IPS-11a (cell line): ENCODE results near the gene ADGRD1.
"Not testable (repeated sequence)": the region's sequence is repeated elsewhere in the genome, so short reads cannot be mapped to it uniquely, and the experiment has no call there.

Experiments
- H3K4me3 ChIP-seq: one replicate; pipeline ENCODE4 v1.5.1; 2013; ENCODE audit warnings: low read depth, low read length, control low read depth

The ADGRD1 gene

DNA sequence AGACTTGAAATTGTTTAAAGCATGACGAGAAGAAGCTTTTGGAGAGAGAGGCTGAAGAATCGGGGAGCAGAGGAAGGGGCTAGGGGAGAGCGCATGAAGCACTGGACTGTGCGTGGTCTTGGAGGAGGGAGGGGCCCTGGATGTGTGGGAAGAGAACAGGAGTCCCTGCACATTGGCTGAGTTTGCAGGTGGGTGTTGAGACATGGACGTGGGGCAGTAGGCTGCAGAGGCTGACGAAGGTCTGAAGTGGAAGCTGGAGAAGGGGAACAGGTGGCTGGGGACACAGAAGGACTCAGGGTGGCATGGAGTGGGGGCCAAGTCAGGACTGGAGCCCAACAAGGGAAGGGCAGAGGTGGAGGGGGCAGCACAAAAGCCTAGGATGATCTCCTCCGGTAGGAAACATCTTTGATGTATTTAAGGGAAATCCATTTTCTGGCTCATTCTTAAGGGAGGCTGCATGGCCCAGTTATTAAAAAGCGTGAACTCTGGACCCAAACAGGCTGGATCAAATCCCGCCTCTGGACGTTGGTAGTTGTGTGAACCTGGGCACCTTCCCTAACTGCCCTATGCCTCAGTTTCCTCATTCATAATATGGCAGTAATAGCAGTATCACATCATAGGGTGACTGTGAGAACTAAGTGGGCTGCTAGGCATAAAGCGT lies 29.0 kb downstream of the ADGRD1 start:
- no peak overlapping the region for H3K4me3 ChIP-seq

DNA sequence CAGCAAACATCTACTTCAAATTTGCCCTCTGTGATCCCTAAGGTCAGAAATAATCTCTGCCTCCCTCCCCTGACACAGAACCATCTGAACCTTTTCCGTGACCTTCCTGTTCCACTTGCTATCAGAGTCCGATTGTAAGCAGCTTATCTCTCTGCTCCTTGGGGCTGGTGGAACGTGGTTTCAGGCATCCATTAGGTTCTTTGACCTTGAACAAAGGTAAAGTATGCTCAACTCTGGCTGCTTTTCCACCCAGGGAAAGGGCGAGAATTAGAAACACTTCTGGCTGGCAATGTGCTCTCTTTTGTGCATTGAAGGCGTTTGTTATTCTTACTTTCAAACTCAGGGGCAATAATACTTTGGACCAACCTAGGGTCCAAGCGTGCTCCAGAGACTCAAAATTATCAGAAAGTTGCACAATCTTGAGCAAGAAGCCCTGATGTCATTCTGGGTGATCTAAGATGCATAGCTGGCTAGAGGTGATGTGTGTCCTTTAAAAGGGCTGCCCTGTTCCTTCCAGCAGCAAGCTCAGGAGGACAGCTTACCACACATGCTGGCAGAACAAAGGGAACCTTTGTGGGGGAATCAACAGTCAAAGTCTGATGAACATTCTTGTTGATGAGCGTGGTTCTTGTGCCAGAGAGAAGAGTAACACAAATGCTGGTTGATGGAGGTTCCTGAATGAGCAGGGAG lies 29.8 kb downstream of the ADGRD1 start:
- no peak overlapping the region for H3K4me3 ChIP-seq

DNA sequence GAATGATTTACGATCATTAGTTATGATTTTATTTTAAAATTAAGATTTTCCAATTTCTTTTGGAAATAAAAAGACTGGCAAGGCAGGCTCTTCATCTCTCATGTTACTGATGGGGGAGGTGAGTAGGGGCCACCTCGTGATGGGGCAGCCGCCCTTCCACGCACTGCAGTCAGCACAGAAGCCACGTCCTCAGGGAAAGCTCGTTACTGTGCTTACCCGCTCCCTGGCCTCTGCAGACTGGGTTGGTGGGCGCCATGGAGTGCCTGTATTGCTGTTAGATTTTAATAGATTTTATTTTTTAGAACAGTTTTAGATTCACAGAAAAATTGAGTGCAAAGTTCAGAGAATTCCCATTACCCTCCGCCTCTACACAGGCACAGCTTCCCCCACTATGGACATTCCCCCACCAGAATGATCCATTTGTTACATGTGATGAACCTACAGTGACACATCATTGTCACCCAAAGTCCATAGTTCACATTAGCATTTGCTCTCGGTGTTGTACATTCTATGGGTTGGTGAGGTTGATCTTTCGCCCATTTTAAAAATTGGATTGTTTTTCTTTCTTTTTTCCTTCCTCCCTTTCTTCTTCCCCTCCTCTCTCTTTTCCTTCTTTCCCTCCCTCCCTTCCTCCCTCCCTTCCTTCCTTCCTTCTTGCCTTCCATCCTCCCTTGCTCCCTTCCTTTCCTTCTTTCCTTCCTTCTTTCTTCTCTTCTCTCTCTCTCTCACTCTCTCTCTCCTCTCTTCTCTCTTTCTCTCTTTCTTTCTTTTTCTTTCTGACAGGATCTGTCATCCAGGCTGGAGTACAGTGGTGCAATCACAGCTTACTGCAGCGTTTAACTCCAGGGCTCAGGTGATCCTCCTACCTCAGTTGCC lies 30.7 kb downstream of the ADGRD1 start:
- H3K4me3 ChIP-seq: no peak overlapping the region

DNA sequence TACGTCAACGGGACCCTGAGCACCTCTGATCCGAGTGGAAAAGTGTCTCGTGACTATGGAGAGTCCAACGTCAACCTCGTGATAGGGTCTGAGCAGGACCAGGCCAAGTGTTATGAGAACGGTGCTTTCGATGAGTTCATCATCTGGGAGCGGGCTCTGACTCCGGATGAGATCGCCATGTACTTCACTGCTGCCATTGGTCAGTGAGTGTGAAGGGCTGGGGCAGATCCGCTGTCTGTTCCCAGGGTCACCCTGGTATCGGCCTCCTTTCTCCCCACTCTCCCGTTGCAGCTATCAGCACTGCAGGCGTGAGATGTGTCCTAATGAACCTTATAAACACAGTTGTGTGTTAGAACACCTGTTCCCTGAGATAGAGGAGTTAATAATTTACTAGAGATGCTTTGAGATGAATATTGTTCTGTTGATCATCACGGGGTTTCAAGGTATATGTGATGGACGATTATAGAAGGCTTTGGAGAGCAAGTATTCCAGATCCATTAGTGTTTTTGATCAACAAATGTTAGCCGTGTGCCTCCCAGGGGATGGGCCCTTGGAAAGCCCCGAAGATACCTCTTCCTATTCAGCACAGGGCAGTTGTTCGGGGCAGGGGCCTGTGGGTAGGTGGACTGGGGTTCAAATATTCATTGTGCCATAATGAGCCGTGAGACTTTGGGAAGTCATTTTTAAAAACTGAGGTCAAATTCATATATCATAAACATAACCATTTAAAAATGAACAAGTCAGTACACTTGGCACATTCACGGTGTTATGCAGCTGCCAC lies 33.6 kb downstream of the ADGRD1 start:
- H3K4me3 ChIP-seq: no peak overlapping the region

DNA sequence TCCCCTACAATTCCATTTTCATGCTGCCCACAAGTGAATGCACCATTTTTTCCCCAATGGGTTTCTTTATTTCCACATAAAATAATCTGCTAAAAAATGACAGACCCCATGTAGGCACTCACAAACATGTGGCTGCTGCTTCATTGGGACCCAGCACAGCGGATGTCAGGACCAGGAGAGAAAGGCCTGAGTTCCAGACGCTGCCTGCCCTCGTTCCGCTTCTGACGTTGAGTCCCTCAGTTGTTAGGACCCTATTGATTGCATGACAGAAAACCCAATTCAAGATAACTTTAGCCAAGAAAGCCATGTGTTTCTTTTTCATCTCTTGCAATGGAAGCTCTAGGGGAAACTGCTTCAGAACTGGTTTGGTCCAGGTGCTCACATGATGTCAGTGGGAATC lies 34.6 kb downstream of the ADGRD1 start:
- no peak overlapping the region for H3K4me3 ChIP-seq

DNA sequence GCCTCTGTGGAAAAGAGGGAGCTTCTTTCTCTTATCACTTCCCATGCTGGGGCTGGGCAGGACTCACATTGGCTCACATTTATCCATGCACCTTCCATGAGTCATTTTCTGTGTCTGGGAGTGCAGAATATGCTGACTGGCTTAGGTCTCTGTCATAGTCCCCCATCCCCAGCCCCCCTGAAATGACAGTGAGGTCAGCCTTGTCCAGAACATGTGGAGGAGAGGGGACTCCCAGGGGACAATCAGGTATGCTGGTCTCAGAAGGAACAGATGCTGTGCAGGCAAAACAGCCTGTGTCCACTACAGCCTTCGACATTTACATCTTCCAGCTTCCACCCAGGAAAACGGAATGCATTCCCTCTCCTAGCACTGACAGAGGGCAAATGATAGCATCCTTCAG lies 35.0 kb downstream of the ADGRD1 start:
- H3K4me3 ChIP-seq: no peak overlapping the region

DNA sequence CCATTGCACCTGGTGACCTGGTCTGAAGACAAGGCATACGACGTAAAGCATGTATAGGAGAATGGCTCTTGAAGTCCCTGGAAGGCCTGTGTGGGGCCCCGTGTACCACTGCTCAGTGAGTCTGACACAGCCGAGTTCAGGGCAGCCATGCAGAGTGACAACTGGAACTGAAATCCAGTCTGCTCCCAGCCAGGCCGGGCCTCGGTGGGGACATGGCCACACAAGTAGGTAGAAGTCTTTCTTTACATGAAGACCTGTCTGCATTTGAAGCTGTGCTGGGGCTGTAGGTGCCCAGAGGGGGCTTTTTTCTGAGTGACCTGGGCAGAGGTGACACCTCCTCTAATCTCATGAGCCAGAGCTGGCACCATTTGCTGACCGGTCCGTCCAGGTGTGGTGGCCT lies 35.7 kb downstream of the ADGRD1 start:
- no peak overlapping the region for H3K4me3 ChIP-seq

DNA sequence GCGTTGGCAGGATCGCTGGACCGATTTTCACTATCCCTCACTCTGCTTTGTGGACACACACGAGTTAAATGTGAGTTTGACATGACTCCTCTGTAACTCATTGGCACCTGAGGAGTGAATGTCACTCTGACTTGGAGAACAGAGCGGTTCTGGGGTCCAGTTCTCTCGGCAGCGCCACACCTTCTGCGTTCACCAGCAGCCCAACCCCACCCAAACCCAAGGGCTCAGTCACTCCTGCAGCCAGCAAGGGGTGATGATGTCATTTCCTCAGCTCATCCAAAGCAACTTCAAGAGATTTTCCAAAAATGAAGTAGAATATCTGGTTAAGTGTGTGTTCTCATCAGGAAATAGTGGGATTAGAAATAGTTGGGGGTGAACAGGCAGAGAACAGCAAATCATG lies 36.3 kb downstream of the ADGRD1 start:
- no peak overlapping the region for H3K4me3 ChIP-seq

DNA sequence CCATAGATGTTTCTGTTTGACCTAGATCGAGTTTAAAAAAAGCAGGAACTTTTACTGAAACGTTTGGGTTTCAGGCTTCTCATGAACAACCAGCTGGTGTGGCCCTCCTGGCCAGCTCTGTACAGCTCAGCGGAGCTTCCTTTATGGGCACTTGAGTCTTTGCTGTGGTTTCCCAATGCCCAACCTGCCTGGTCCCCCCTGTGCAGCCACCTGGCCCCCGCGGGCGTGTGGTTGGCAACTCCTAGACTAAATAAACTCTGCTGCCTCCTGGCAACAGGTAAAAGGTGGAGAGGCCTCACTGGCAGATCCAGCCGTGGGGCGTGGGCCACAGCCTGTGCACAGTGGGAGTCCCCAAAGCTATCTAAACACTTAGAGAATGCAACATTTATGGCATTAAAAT lies 38.7 kb downstream of the ADGRD1 start:
- no peak overlapping the region for H3K4me3 ChIP-seq

DNA sequence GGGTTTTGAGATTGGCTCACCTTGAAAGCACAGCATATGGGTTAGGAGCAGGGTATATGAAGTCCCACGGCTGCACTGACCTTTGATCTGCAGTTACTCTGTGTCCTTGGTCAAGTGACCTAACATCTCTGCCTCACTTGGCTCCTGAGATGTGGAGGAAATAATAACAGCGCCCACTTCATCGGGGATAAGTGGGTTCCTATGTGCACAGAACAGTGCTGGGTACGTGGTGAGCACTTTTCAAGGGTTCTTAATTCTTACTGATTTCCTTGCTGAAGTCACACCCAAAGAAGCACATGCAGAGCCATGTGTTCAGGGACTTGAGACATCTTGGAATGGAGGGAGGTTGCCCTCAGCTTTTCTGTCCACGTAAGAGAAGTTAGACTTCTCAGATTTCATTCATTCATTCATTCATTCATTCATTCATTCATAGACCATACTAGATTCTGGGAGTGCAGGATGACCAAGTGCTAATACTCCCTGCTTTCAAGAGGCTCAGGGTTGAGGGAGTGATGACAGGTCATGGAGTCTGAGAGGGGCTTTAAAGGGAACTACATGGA lies 39.4 kb downstream of the ADGRD1 start:
- no peak overlapping the region for H3K4me3 ChIP-seq

DNA sequence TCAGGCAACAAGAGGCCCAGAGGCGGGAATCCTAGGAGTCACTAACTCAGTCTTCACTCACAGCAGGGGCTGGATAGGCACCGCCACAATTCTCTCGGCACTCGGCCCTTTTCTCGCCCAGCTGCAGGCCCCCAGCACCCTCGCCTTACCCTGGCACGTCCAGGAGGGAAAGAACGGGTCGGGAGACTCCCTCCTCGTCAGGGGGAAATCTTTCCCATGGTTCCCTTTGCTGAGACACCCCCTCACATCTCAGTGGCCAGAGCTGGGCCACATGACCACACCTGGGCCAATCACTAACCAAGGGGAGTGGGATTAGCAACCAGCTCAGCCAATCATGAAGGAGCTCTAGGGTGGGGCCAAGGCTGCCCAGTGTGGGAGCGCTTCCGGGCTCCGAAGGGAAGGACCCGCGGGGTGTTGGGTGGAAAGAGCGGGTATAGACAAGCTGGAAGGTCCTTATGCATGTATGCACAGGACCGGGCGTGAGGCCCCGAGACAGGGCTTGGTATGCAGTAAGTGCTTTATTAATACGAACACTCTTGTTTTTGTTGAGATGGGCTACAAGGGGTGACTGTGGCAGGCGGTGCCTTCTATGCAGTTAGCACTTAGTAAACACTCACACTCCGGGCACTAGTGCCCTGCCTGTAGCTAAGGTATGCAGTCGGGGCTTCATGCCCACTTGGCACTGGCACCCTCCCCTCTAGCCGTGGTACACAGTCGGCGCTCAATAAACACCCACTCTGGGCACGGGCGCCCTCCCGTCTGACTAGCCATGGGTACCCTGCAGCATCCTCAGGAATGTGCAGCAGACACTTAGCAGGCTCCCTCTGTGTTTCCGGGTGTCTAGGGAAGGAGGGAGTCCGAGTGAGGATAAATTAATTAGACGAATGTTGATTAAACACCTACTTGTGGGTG lies 40.3 kb downstream of the ADGRD1 start:
- no peak overlapping the region for H3K4me3 ChIP-seq

DNA sequence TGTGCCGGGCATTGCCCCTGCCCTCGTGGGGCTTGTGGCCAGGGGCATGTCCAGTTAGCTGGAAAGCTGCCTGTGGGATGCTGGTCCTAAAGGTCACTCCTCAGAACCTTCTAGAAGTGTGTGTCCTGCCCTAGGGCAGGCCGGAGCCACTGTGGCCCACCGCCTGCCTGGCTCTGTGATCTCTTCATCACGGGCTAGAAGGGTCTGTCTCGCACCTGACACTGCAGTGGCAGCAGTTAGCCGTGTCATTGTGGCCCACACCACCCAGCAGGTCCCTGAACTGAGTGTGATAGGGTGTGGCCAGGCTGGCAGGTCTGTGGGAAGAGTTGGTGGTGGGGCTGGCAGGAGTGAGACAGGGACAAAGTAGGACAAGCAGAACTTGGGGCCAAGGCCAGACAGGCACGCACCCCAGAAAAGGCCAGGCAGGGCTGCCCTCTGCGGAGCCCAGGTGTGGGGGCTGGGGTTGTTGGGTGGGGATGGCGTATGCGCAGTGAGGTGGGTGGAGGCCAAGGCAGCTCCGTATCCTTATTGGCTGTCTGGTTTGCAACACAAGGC lies 41.2 kb downstream of the ADGRD1 start:
- no peak overlapping the region for H3K4me3 ChIP-seq

DNA sequence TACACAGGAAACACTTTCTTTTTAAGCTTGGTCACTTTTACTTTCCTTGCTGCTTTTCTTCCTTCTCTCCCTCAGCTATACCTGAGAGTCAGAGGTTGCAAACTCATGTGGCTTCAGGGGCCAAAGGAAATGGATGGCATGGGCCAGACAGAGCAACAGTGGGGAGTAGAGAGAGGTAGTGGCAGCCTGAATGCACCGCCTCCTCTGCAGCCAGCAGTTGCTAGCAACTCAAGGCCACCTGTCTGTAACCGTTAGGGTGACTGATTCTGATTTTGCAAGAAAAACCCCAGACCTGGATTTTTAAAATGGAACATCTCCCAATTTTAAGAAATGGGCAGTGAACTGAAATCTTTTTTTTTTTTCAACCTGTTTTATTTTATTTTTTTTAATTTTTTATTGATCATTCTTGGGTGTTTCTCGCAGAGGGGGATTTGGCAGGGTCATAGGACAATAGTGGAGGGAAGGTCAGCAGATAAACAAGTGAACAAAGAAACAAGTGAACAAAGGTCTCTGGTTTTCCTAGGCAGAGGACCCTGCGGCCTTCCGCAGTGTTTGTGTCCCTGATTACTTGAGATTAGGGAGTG lies 41.8 kb downstream of the ADGRD1 start:
- not testable (repeated sequence) for H3K4me3 ChIP-seq

DNA sequence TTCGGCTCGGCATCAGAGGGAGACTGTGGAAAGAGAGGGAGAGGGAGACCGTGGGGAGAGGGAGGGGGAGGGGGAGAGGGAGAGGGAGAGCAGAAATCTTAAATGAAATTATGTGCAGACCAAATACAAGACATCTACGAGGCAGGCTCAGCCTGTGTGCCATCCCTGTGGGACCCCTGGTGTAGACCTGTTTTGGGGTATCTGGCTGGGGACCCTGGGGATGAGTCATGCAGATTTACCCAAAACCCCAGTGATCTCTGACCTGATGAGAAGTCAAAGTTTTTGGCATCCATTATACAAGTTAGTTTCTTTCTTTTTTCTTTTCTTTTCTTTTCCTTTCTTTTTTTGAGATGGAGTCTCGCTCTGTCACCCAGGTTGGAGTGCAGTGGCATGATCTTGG lies 44.4 kb downstream of the ADGRD1 start:
- H3K4me3 ChIP-seq: no peak overlapping the region

DNA sequence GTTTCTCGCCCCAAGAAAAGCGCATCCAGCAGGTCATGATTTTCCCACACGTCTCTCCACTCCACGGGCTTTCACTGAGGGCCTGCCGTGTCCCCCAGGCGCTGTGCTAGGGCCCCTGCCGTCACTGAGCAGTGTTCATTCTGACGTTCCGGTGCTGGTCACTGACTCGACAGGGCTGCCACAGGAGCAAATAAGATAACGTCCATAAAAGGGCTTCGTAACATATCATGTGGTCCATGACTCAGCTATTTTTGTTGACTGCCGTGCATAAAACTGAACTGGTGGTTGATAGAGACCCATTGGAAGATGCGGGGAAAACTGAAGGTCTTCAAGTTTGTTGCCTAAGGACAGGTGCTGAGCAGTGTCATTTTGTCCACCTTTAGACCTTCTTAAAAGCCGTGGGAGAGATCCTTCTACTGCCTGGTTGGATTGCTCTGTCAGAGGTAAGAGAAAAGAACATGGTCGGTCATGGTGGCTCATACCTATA lies 46.3 kb downstream of the ADGRD1 start:
- H3K4me3 ChIP-seq: no peak overlapping the region

DNA sequence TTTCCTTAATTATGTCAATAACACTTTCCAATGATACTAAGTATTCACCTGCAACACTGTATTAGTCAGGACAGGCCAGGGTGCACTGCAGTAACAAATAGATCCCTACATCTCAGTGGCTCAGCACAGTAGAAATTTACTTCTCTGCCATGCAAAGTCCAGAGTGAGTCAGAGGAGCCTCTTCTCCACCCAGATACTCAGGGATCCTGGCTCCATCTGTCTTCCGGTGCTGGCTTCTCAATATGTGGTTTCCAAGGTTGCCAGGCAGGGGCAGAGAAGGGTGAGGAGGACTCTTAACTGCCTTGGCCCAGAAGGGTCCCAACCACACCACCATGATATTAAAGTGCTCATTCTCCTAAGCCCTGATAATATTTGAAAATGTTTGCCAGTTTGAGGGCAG lies 47.8 kb downstream of the ADGRD1 start:
- no peak overlapping the region for H3K4me3 ChIP-seq

DNA sequence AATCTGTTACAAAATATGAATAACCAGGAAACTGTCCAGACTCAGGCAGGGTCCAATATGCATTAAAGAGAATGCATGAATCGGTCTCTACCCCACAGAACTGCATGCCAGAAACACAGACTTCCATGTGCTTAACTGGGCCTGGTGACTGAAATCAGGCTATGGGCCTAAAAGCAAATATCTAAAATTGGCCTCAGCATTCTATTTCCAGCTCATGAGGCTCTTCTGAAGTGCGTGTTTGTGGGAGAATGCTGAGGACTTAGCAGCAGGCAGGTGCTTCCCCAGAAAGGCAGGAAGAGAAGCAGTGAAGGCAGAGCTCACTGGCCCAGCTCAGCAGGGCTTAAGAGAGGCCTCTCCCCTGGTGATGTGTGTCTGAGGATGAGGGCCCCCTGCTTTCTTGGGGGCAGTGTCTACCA lies 48.5 kb downstream of the ADGRD1 start:
- no peak overlapping the region for H3K4me3 ChIP-seq

DNA sequence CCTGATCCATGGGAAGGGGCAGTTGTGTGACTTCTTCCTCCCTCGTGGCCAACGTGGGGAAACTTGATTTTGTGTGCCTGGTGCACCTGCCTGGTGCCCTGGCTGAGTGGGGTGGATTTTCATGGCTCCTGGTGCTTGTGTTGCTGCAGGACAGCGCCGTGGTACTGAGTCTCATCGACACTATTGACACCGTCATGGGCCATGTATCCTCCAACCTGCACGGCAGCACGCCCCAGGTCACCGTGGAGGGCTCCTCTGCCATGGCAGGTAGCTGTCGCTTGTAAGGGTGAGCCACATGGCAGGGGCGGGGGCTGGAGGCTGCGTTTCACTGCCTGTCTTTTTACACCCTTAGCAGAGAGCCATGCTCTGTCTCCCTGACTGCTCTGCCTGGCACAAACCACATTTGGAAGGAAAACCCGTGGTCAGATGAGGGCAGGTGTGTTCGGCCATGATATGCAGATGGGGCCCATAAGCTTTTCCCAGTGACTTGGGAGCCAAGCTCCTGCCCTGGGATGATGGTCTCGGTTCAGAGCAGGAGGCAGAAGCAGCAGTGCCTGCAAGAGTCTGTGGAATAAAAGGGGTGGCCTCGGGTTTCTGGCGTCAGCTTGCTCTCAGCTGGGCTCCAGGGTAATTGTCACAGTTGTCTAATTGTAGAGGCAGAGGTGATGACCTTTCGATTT lies 49.5 kb downstream of the ADGRD1 start:
- no peak overlapping the region for H3K4me3 ChIP-seq

DNA sequence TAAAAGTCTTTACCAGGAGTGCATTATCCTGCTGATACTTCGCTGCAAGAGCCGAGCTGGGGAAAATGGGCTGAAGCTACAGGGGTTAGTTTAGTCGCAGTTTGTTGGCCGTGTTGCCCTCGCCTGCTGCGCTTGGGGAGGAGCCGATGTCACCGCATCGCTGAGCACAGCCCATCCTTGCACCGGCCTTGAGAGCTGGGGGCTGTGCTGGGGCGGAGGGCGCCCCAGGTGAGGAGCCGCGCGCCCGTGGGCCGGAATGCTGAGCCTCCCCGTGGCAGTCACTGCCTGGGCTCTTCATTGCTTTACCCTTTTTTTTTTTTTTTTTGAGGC lies 50.0 kb downstream of the ADGRD1 start:
- H3K4me3 ChIP-seq: no peak overlapping the region
